NAMALWA (cell line): ENCODE data around the gene SLIT3.

Experiments
- DNase-seq: peaks from one replicate; pipeline ENCODE4 v3.0.0-alpha.2; 2015; ENCODE audit warnings: low spot score

SLIT3 gene

DNA sequence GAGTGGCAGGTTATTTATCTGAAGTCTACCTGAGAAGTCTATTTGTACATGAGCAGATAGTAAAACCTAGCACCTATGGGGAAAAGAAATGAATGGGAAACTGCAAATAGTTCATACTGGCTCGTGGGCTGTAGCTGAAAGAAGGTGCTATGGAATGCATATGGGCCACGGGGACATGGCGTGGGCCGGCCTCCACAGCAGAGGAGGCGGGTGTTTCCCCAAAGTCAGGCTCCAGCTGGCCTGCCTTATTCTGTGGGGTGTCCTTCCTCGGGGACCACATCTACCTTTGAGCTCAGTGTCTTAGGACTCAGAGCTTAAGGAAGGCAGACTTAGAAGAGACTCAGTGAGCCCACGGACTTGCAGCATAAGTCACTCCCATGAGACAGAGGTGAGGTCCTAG is 371.3 kb downstream of the SLIT3 start:
- no peak for DNase-seq

DNA sequence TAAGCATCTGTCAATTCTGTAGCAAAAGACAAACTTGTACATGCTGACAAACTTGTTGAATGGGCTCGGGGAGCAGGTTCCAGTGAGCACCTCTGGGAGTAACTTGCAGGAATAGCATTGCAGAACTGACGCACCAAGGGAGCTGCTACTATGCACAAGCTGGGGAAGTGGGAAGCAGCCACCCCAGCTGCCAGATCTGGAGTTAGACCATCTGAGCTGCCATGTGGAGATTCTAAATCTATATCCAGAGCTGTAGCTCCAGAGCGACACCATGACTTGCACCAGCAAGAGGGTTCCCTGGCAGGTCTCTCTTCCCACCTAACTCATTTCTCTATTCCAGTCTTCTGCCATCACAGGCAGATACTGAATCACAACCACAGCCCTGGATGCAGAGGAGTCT is 375.8 kb downstream of the SLIT3 start:
- no peak for DNase-seq

DNA sequence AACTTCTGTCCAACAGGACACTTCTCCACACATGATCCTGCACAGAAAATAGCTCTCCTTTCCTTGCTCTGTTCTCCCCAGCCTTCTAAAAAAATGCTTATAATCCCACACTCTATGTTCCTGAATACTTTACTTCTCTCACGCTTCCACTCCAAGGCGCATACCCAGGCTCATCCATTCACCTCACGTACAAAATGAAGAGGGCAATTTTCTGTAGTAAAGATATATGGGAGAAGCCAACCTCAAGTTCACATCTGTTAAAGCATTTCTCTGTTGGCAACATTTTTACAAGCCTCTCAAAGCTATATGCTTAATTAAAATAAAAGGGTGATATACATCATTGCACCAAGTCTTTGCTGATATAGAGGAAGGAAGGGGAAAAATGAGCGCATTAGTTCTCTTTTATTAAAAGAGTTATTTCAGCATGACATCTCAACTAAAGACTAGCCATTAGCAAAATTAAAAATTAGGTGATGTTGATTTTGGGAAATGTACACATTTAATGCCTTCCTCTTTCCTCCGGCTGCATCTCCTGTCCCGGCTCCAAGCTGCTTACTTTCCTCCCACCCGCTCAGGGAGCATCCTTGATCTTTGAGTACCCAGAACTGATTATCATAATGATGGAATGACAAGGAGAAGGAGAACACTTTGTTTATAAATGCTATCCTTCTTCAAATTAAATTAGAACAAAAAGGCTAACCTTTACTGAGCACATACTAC is 379.6 kb downstream of the SLIT3 start:
- no peak for DNase-seq

DNA sequence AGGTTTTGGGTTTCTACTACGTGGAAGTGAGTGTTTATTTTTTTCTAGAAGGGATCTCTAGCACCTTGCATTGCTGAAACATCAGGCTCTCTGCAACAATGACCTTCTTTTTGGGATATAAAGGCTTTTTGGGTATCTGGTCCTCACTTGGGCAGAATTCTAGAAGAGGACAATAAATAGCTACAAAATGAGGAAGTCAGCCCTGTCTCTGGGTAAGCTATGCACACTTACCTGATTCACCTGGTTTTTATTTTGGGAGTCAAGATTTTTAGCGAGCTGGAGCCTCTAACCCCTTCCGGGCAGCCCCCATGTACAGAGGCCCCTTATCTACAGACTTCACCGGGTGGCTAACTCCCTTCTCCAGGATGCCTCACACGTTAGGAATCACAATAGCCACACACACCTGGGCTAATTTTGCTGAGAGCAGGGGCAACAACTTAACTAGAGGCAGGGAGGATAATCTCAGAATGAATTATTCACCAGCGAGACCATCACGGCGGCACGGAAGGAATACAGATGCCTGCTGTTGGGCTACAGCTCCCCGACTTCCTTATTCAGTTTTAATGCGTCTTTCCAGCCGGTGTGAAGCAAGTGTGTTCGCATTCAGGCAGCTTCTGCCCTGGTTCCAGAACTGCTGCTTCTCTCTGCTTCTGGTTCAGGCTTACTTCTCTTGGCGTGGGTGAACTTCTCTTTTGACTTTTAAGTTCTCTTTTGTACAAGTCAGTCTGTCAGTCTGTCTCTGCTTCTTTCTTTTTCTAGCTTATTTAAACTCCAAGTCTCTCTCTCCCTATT is 380.7 kb downstream of the SLIT3 start:
- DNase-seq, result no peak

DNA sequence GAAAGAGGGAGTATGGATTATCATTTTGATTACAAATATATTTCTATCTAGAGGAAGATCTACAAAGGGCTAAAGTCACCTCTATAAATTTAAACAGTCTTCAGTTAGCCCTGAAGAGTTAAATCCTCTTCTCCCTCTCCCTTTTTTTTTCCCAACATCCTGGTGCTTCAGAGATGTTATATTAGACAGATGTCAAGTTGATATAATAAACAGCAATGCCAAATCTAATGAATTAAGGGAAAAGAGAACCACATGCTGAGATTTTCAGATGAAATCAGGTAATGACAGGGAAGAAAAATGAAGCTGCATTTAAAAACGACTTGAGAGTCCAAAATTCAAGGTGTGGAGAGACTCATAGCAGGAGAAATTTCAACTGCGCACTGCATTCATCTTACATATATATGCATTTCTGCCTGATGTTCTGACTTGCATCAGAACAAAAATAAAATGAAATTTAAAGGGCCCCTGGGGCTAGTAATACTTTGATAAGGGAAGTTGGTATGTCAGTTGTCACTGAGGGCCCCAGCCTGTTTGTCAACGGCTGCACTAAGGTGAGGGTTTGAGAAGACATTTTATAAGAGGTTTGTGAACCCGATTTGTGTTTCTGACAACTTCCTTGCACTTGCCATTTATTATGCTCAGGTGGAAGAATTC is 382.9 kb downstream of the SLIT3 start:
- no peak for DNase-seq

DNA sequence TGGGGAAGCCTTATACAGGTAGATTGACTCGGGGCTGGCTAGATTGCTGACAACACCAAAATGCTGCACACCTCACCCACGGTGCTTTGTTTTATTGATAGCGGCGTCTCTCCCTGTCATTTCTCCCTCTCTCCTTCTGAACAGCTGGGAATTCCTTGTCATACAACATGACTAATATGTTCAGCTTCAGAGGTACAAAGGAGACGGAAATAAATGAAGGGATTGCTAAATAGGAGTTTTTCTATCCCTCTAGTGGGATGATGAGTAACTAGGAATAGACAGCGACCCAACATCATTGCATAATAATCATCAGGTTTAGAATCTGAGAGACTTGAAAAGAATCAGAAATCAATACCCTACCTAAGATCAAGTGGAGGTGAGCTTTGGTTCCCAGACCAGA is 384.1 kb downstream of the SLIT3 start:
- DNase-seq, result no peak

DNA sequence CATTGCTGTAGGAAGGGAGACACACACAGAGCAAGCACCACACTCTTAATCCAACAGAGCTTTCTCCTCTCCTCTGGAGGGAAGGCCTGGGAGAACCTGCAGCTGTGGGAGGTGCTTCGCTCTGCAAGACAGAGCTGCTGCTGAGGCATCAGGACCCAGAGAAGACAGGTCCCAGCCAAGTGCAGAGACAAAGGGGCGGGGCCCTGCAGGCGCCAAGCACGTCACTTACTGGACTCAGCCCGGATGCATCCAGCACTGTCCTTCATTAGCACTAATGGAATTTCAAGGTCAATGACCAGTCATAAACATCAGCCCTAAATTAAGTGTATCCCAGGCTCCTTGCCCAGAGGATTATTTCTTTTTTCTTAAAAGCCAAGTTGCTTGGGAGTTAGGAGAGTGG is 384.7 kb downstream of the SLIT3 start:
- DNase-seq, result no peak

DNA sequence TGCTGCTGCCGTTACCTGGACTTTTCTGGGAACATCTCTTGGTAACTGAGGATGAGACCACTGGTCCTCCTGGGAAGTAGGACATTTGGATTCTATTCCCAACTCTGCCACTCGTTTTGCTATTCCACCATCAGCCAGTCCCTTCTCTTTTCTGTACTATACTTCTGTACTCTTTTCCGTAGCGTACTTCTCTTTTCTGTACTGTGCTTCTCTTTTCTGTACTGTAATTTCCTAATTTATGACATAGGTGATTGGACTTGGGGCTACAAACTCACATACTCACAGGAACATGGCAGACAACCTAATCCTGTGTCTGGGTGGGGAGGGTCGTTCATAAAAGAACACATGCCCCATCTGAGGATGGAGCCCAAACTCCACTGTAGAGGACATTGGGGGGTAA is 386.4 kb downstream of the SLIT3 start:
- no peak for DNase-seq

DNA sequence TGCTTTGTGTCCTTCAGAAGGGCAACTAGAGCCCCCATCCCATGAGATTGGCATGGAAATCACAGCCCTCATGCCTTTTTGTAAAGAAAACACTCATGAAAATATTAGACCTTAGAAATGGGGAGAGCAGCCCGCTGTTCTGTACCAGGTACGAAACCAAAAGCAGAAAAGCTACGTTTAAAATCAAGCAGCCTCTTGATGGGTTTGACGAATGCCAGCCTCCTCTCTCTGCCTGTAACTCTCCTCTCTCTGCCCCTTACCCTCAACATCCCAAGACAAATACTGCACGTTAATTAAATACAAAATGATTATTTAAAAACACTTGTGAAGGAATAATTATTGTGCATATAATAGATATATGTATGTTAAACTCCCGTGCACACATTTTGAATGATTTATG is 390.1 kb downstream of the SLIT3 start:
- DNase-seq, result no peak

DNA sequence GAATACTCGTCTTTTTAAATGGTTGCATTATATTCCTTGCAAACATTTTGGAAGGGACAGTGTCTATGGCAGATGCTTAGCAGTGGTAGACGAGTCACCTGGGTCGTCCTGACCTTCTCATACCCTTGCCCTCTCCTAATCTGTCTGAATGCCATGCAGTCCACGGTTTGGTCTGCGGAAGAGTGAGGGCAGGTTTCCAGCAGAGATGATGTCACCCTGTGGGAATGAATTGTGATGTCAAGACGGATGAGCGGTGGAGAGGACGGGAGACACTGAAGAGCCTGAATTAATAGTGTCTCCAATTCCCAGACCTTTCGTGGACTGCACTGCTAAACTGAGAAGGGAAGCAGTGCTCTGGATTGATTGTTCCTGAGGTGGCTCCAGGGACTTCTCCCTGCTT is 392.7 kb downstream of the SLIT3 start:
- no peak for DNase-seq

DNA sequence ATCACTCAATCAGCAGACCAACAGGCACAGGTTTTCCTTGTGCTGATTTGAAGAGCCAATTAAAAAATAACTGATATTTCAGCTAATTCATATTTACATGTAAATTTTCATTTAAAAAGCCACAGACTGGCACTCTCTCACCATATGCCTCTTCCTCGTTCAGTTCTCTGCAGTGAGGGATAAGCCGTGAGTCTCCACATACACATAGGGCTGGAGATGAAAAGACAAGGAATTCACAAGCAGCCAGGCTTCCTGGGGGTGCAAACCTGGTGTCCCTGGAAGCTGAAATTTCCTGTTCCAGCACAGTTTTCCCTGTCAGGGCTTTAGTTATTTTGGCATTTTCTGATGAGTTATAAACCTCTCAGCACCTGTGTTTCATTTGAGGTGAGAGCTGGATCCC is 397.9 kb downstream of the SLIT3 start:
- no peak for DNase-seq

DNA sequence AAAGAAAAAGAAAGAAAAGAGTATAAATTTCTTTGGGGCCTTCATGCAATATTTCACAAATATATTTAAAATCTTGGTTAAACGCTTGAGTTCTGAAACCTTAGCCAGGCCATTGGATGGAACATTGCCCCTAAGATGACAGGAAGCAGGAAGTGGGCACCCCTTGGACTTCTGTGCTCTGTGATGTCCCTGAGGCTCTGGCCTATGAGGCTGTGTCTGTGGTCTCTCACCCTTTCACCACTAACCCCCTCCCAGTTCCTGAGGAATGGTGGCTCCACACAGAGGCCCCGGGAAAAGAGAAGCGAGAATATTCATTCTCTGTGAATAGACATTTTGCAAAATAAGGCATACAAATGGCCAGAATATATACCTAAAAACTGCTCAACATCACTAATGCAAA is 401.3 kb downstream of the SLIT3 start:
- DNase-seq, result no peak

DNA sequence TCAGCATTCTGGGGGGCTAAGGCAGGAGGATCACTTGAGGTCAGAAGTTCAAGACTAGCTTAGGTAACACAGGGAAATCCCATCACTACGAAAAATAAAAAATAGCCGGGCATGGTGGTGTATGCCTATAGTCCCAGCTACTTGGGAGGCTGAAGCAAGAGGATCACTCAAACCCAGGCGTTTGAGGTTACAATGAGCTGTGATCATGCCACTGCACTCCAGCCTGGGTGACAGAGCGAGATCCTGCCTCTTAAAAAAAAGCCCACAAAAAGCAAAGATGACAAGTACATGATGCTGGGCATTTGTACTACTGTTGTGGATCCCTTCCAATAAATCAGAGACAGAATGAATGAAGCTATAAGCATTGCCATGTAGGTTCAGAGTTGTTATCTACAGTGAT is 401.7 kb downstream of the SLIT3 start:
- no peak for DNase-seq

DNA sequence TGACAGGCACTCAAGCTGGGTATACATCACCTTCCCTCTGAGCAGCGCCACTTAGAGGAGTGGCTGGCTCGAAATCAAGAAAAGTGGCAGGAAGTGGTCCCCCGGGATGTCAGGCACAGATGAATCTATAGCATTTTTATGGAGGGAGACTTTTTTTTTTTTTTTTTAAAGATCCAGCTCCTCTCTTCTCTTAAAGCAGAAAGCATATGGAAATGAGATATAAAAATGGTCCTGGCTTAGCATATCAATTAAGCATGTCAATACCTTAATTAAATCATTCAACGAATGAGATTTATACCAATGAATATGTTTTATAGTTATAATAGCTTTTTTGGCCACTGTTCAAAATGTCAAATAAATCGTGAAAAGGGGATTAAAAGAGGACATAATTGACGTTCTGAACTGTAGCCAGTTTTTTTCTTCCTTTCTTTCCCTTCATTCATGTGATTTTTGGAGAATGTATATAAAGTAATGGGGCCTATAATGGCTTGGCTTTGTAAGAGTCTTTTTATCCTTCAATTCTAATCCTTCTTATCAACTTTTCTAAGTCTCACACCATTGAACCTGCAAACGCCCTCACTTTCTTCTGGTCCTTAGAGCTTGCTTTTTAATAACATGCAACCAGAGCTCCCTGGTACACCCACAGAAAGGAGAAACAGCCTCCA is 402.6 kb downstream of the SLIT3 start:
- DNase-seq, result no peak

DNA sequence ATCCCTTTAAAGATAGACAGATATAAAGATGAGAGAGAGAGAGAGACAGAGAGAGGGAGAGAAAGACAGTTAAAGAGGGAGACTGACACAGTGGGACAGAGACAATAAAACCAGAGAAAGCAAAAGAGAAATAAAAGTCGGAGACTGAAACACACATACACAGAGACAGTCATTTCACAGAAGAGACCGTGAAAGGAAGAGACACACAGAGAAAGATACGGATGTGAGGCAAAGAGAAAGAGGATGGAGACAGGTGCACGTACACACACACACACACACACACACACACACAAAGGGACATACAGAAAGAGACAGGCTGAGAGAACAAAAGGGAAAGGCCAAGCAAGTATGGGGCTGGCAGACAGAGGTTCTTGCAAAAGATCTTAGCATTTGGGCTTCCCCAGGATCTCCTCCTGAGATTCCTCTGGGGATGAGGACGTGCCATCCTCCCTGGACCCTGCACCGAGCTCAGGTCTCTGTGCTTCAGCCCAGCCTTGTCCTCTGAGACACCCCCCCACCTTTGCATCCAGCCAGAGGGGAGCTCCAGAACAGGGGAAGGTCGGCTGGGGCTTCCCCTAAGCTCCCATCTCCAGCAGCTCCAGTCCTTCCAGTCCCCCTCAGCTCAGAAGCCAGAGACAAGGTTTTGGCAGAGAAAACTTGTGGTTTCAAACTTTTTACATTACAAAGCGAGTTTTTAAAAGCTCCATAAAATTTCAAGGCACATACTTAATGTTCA is 403.4 kb downstream of the SLIT3 start:
- no peak for DNase-seq

DNA sequence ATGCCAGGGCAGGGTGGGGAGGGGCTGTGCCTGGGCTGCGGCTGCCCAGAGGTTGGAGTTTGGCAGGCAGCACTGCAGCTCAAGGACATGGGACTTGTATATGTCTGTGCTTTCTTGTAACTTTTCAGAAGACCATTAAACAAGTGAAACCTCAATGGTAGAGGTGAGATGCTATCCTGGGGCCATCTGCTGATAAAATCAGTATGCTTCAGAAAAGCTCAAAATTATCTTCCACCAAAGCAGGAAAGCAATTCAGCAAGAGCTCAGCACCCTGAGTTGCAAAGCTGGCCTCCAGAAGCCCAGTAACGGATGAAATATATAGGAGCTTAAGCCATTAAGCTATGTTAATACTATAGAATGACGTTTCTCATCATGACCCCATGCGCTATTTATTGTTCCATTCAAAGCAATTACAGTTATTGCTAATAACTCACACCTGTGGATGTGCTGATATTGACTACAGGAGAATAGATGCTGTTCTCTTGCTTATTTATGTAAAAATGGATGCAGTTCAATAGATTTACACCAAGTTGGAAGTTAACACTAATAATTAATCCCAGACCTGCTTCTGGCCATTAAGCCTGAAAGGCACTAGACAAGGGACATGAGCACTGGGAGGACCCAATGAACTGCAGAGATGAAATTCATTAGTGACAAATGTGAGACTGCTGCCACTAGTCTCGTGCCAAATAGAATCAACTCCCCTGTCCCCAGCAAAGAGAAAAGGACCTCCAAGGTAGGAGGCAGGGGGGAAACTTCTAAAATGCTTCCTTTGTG is 405.5 kb downstream of the SLIT3 start:
- DNase-seq, result no peak

DNA sequence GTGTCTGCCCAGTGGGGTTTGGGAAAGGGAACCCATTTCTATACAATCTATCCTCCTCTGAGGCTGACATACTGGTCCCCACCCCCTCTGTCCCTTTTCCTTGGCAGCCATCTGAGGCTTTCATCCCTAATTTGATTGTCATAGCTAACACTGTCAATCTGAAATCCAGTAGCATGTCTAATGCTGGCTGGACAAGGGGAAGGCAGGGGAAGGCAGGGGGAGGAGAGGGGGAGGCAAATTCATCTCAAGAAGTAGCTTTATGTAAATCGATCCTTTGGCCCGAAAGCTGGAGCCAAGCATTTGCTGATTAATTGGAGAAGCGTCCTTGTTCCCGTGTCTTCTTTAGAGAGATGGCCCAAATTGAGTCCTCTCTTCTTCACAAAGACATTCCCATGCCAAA is 407.7 kb downstream of the SLIT3 start:
- no peak for DNase-seq

DNA sequence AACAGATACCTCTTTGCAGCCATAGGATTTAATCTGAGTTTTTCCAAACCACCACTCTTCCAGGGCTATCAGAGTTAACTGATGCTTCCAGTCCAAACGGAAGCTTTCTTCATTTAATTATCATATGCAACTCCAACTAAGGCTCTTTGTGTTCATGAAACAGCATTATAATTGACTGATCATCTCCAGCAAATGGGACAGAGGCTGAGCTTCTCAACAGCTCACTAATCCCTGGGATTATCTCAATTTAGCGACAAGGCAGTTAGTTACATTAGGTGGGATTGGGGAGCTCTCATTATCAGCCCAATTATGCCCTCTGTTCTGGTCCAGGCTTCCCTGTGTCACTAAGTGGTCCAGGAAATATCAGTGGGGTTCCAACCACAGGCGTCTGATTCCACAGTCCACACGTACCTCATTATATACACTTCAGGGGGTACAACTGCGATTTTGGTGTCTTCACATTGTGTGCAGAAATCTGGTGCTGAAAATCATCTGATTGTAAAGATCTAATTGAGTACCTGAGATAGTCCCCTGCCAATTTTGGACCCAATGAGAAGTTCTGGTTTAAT is 408.2 kb downstream of the SLIT3 start:
- DNase-seq, result no peak

DNA sequence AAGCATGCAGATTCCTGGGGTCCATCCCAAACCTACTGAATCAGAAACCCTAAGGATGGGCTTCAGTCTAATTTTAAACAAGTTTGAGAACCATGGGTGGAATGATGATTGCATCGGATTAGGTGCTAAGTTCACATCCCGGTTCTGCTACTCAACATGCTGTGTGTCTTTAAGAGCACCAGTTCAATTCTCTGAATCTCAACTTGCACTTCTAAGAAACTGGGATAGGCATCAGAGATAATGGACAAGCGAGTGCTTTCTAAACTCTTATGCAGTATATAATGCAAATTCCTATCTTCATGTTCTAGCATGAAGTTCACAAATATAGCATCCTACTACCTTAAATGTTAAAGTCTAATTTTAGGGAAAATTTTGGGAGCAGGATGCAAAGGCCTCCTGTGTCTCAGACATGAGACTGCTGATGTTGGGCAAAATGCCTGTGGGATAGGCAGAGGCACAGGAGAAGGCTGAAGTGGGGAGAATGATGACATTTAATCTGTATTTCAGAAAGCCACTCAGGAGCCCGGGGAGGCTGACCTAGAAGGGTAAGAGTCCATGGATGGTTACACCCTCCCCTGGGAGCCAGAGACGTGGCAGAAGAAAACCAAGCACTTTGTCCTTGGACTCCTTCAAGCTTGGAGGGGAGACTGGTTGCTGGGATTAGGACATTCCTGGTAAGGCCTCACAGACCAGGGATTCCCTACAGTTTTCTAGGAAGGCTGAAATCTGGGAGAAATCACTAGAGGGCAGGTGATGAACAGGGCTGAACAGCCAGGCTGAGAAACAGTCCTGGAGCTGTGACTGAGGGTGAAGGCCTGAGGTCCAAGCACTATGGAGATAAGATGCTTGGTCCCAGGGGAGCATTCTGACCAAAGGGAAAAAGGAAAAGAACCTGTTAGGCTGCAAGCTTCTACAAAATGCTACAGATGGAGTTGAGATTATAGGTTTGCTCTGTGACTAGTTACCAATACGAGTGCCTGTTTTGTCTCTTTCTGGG is 409.8 kb downstream of the SLIT3 start:
- DNase-seq, result no peak

DNA sequence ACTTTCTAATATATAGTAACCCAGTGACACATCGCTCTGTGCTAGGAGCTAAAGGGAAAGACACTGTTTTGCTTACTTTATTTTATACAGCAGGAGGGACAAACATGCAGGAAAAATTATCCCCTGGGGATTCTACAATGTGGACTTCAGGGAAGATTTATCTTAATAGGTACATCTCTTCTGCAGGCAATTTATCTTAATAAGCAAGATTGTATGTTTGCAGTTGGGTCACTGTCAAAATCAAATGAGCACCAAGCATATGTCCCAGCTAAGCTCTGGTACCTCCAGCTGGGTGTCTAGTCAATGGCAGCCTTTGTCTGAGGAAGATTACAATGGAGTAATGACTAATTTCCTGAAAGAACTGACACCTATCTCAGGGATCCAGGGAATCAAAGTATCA is 411.9 kb downstream of the SLIT3 start:
- no peak for DNase-seq
